K562 (cell line): ENCODE measurements around the gene ROBO1. TPM values are rescaled to one million over a fixed set of nuclear protein-coding genes. Genes with fewer than 3 reads are reported as not detected.

Experiments used
- ATAC-seq: fragments of 200-7000 bp; cut with Tn5 transposase; 3 replicates; pipeline ENCODE4 v1.9.1; 2020; ENCODE audit warnings: moderate library complexity
- BruUV-seq: library from RNA; stranded (reverse); fragments of 400-500 nt; replicated peaks from 2 replicates; lab custom pipeline; 2021; lab: Mats Ljungman, UMichigan
- CTCF ChIA-PET: fragments of 300-600 bp; formaldehyde crosslinking; extraction: SDS; loops from one replicate; lab custom pipeline; 2021; ENCODE audit warnings: low intra/inter-chr PET ratio; lab: Yijun Ruan, JAX
- POLR2A ChIA-PET: fragments of 300-600, 350-650 bp; sonication (Branson Sonifier 250); formaldehyde crosslinking; extraction: SDS; loops from one replicate; lab custom pipeline; 2021; ENCODE audit warnings: antibody characterized with exemption, inconsistent platforms; lab: Yijun Ruan, JAX
- DNase-seq, 4 experiments: peaks; one replicate each; pipeline versions ENCODE4 v3.0.0 to v3.0.0-alpha.2; 2011 to 2018; ENCODE audit warnings: low spot score in 3 of 4, mixed read lengths in 3 of 4; ENCODE audit errors: extremely low read depth in 1 of 4
- FAIRE-seq: peaks from 2 replicates; lab custom pipeline; 2011; peaks lifted over from hg19 to GRCh38; lab: Jason Lieb, UNC
- H2AFZ ChIP-seq: 2 replicates; pipeline ENCODE4 v1.6.0; 2011; ENCODE audit warnings: low read depth, low read length, control low read depth, inconsistent platforms
- H3K27ac ChIP-seq: fragments of 200-600 bp; 3 replicates; pipeline ENCODE4 v1.8.0; 2011; ENCODE audit warnings: low read depth, mild to moderate bottlenecking, control low read depth, inconsistent platforms, low read length, moderate library complexity, mixed read lengths; ENCODE audit errors: extremely low read depth
- H3K27me3 ChIP-seq, 2 experiments: fragments of 300-600 bp in 1 of 2; 2 replicates in 1 of 2; 3 replicates in 1 of 2; pipeline versions ENCODE4 v1.6.0 to v1.8.0; 2011; ENCODE audit warnings: inconsistent platforms in 2 of 2, low read length in 2 of 2, mild to moderate bottlenecking in 1 of 2, mixed read lengths in 1 of 2, moderate library complexity in 1 of 2; ENCODE audit not compliant: control insufficient read depth in 2 of 2, insufficient read depth in 2 of 2
- H3K36me3 ChIP-seq: fragments of 300-600 bp; 3 replicates; pipeline ENCODE4 v1.8.0; 2011; ENCODE audit warnings: mild to moderate bottlenecking, low read length, inconsistent platforms; ENCODE audit not compliant: control insufficient read depth, insufficient read depth
- H3K4me1 ChIP-seq, 2 experiments: fragments of 200-600 bp in 1 of 2; replicated peaks in 1 of 2; 2 replicates in 1 of 2; 3 replicates in 1 of 2; pipeline versions ENCODE4 v1.5.1 to v1.8.0; 2011; ENCODE audit warnings: inconsistent platforms in 2 of 2, low read length in 2 of 2, mild to moderate bottlenecking in 1 of 2, mixed read lengths in 1 of 2, moderate library complexity in 1 of 2; ENCODE audit not compliant: control insufficient read depth in 2 of 2, insufficient read depth in 2 of 2
- H3K4me2 ChIP-seq: 2 replicates; pipeline ENCODE4 v1.6.1; 2011; ENCODE audit warnings: low read length, control low read depth, inconsistent platforms, mixed read lengths; ENCODE audit not compliant: insufficient read depth
- H3K4me3 ChIP-seq: fragments of 200-600 bp; sonication (generic), shearing (Covaris generic); 2 replicates; pipeline ENCODE4 v1.5.1; 2016; ENCODE audit warnings: control low read depth, inconsistent platforms
- H3K79me2 ChIP-seq: fragments of 200-600 bp; 3 replicates; pipeline ENCODE4 v1.8.0; 2011; ENCODE audit warnings: low read length, inconsistent platforms; ENCODE audit not compliant: control insufficient read depth, insufficient read depth
- H3K9ac ChIP-seq, 2 experiments: 2 replicates each; pipeline versions ENCODE4 v1.6.0 to v1.6.1; 2011; ENCODE audit warnings: low read depth in 2 of 2, low read length in 2 of 2, control low read depth in 1 of 2, inconsistent platforms in 1 of 2, mild to moderate bottlenecking in 1 of 2, mixed read lengths in 1 of 2; ENCODE audit not compliant: insufficient read depth in 1 of 2
- H3K9me1 ChIP-seq: one replicate; pipeline ENCODE4 v1.6.0; 2011; ENCODE audit warnings: inconsistent platforms, mild to moderate bottlenecking, low read length, moderate library complexity; ENCODE audit not compliant: control insufficient read depth, insufficient read depth
- H3K9me3 ChIP-seq: replicated peaks from 2 replicates; pipeline ENCODE4 v1.5.1; 2011; ENCODE audit warnings: low read depth, low read length, inconsistent platforms; ENCODE audit not compliant: control insufficient read depth, insufficient read depth
- H4K20me1 ChIP-seq: replicated peaks from 2 replicates; pipeline ENCODE4 v1.6.1; 2011; ENCODE audit warnings: low read length, inconsistent platforms, mixed read lengths; ENCODE audit not compliant: control insufficient read depth, insufficient read depth
- AFF4 ChIP-seq: sonication (generic); formaldehyde crosslinking; IDR thresholded peaks from 2 replicates; pipeline ENCODE4 v1.8.0; 2023; ENCODE audit warnings: mild to moderate bottlenecking, missing genetic modification reagents
- ARNT ChIP-seq, 2 experiments: fragments of 450-650 bp; IDR thresholded peaks; 2 replicates each; pipeline ENCODE4 v1.6.1; 2016; ENCODE audit warnings: mild to moderate bottlenecking in 1 of 2
- ATF1 ChIP-seq, 2 experiments: fragments of 450-650 bp in 1 of 2; IDR thresholded peaks; 2 replicates each; pipeline ENCODE4 v1.6.1; 2016; ENCODE audit warnings: missing compliant biosample characterization in 1 of 2, missing genetic modification characterization in 1 of 2
- BCL6 ChIP-seq: fragments of 250-450 bp; sonication (Bioruptor Pico); IDR thresholded peaks from 2 replicates; pipeline ENCODE4 v1.4.0; 2020
- BRF1 ChIP-seq: IDR thresholded peaks from 3 replicates; pipeline ENCODE4 v1.6.1; 2011; ENCODE audit warnings: borderline replicate concordance, mild to moderate bottlenecking; ENCODE audit not compliant: insufficient read length; ENCODE audit errors: extremely low read depth
- CREM ChIP-seq: IDR thresholded peaks from 2 replicates; pipeline ENCODE4 v1.6.1; 2014; ENCODE audit warnings: antibody characterized with exemption, low read depth
- HNRNPUL1 ChIP-seq: fragments of 200-400 bp; formaldehyde crosslinking; IDR thresholded peaks from 2 replicates; pipeline ENCODE4 v1.6.1; 2017; ENCODE audit warnings: low read length
- MLLT1 ChIP-seq, 2 experiments: fragments of 450-650 bp; IDR thresholded peaks; 2 replicates each; pipeline ENCODE4 v1.6.1; 2016
- NFIX ChIP-seq: fragments of 250-450 bp; sonication (Bioruptor Pico); IDR thresholded peaks from 2 replicates; pipeline ENCODE4 v1.4.0; 2020; ENCODE audit warnings: low read depth, mild to moderate bottlenecking, moderate library complexity
- NONO ChIP-seq, 2 experiments: fragments of 200-400 bp in 1 of 2; fragments of 450-650 bp in 1 of 2; formaldehyde crosslinking in 1 of 2; IDR thresholded peaks; 2 replicates each; pipeline ENCODE4 v1.6.1; 2017; ENCODE audit warnings: low read depth in 2 of 2, mild to moderate bottlenecking in 2 of 2, moderate library complexity in 2 of 2, low read length in 1 of 2
- PCBP1 ChIP-seq: fragments of 200-400 bp; formaldehyde crosslinking; IDR thresholded peaks from 2 replicates; pipeline ENCODE4 v1.6.1; 2018; ENCODE audit warnings: mild to moderate bottlenecking, low read depth, low read length; ENCODE audit not compliant: poor library complexity, severe bottlenecking
- STAG1 ChIP-seq: sonication (generic); formaldehyde crosslinking; IDR thresholded peaks from 2 replicates; pipeline ENCODE4 v1.5.0; 2020; ENCODE audit warnings: missing genetic modification reagents, borderline replicate concordance
- STAT5B ChIP-seq: fragments of 250-450 bp; sonication (Bioruptor Pico); IDR thresholded peaks from 2 replicates; pipeline ENCODE4 v1.8.0; 2021; ENCODE audit warnings: mild to moderate bottlenecking, inconsistent platforms
- ZNF197 ChIP-seq: fragments of 200-800 bp; sonication (Bioruptor generic); IDR thresholded peaks from 2 replicates; pipeline ENCODE4 v1.6.1; 2016; ENCODE audit warnings: low read depth, missing genetic modification characterization, missing compliant biosample characterization
- ZNF280B ChIP-seq: fragments of 250-450 bp; sonication (Bioruptor Pico); IDR thresholded peaks from 2 replicates; pipeline ENCODE4 v1.5.1; 2021; ENCODE audit warnings: mild to moderate bottlenecking
- ZNF695 ChIP-seq: fragments of 450-650 bp; formaldehyde crosslinking; IDR thresholded peaks from 2 replicates; pipeline ENCODE4 v1.4.0; 2020; ENCODE audit warnings: mild to moderate bottlenecking, moderate library complexity
- WGBS: fragments of 100-300 bp; shearing (Covaris generic); methylation state at CpG from one replicate; pipeline ENCODE4 v1.1.6; 2016; ENCODE audit warnings: low coverage, mixed read lengths; ENCODE audit not compliant: insufficient coverage; ENCODE audit errors: missing lambda C conversion rate; 5-methylcytosine and 5-hydroxymethylcytosine counted together
- in situ Hi-C: fragments of 300-500 bp; cut with MboI; formaldehyde crosslinking; loops from 4 replicates; pipeline ENCODE4 v1.15.0; 2018; ENCODE audit warnings: inconsistent platforms, mixed read lengths
- intact Hi-C: fragments of 100-400 bp; cut with micrococcal nuclease; formaldehyde crosslinking; loops from 2 replicates; pipeline ENCODE4 v1.14.2; 2022
- polyA plus RNA-seq, 8 experiments: library from polyadenylated mRNA; depleted of rRNA in 4 of 8; stranded (reverse) in 5 of 8; unstranded in 3 of 8; fragments of >200 nt; fragmentation: Nextera tagmentation in 2 of 8; fragmentation: Illumina TruSeq in 1 of 8; extraction: Ambion mirVana in 2 of 8; extraction: Trizol in 1 of 8; gene quantifications; 2 replicates each; pipeline versions ENCODE4 v1.2.1 to v1.2.3, GENCODE V29; 2011 to 2014; ENCODE audit warnings: inconsistent platforms in 1 of 8, missing spikeins in 1 of 8
- total RNA-seq, 7 experiments: library from RNA; depleted of rRNA in 6 of 7; stranded (reverse); fragments of >200 nt in 6 of 7; fragmentation: Illumina TruSeq in 2 of 7; extraction: Trizol in 2 of 7; gene quantifications; 2 replicates each; pipeline versions ENCODE4 v1.2.1 to v1.2.3, GENCODE V29; 2011 to 2021; ENCODE audit warnings: low replicate concordance in 1 of 7

The ROBO1 gene
- total and polyA plus RNA-seq, 9 of the 15 experiments (the other 6 are each of a cell fraction or from before 2014, with no cell fraction given): 0.01 to 0.53 (median 0.17) TPM; not detected in 5

- TF ChIP-seq ZNF280B (CRISPR knock-in tag) (no peak), ZNF197 (CRISPR knock-in tag) (no peak)
Measured at GRCh38 chr3:79263423-79263822, 504.4 kb downstream of the ROBO1 start (continued).

GRCh38 chr3:79258479-79258878, 509.3 kb downstream of the ROBO1 start:
- Histone ChIP-seq H2AFZ (no peak overlapping the region), H3K79me2 (no peaks in the 10 kb centered on the region), H3K36me3 (no peaks in the 10 kb centered on the region), H3K9ac (no peak overlapping the region), H3K4me1 (no peaks in the 10 kb centered on the region), H3K9me1 (no peaks in the 10 kb centered on the region), H4K20me1 (no peaks in the 10 kb centered on the region), H3K9me3 (no peaks in the 10 kb centered on the region), H3K4me3 (no peak overlapping the region), H3K4me2 (no peak overlapping the region), H3K27me3 (no peaks in the 10 kb centered on the region), H3K27ac (no peak overlapping the region)
- no TSS peak for BruUV-seq
- 0% methylated on average over 1 of the region's 1 CpG for WGBS
- no peak for FAIRE-seq
- POLR2A ChIA-PET: no interaction called here
- intact Hi-C loops (no loop called here), in situ Hi-C loops (no loop called here)
- no peak for DNase-seq
- CTCF ChIA-PET: no interaction called here
- ATAC-seq: no peak
- TF ChIP-seq ZNF695 (CRISPR knock-in tag): no peak
- no peak for TF ChIP-seq MLLT1 (IDR thresholded peaks at IDR 0.05)
- no peak for TF ChIP-seq CREM
- TF ChIP-seq NFIX (CRISPR knock-in tag): no peak
- no peak for TF ChIP-seq BCL6
- TF ChIP-seq NONO (IDR thresholded peaks at IDR 0.05; ENCODE audit: low read depth in 2 of 2, low read length in 1 of 2): no peak
- no peak for TF ChIP-seq STAT5B (CRISPR knock-in tag)
- no peak for TF ChIP-seq HNRNPUL1
- no peak for TF ChIP-seq ARNT (IDR thresholded peaks at IDR 0.05)
- TF ChIP-seq ATF1 (CRISPR knock-in tag; IDR thresholded peaks at IDR 0.05): no peak
- TF ChIP-seq ATF1 (tag; IDR thresholded peaks at IDR 0.05): no peak
- no peak for TF ChIP-seq STAG1 (CRISPR knock-in tag)
- no peak for TF ChIP-seq AFF4 (CRISPR knock-in tag)
- no peak for TF ChIP-seq BRF1
- TF ChIP-seq PCBP1: no peak
